Smooth muscle cell (in vitro differentiated cells): Measurements from ENCODE around the gene MON1A. TPM values are rescaled to one million over a fixed set of nuclear protein-coding genes. Genes with fewer than 3 reads are reported as not detected.

Source experiments
- DNase-seq: peaks from one replicate; lab custom pipeline; 2025; ENCODE audit not compliant: unreplicated experiment; lab: John Stamatoyannopoulos, UW
- H2AFZ ChIP-seq: fragments of 200-600 bp; sonication (generic); 2 replicates; pipeline ENCODE4 v1.6.0; 2016; ENCODE audit warnings: antibody characterized with exemption, low read depth, mild to moderate bottlenecking
- H3F3A ChIP-seq: fragments of 200-600 bp; sonication (generic); 2 replicates; pipeline ENCODE4 v1.6.0; 2017; ENCODE audit warnings: antibody characterized with exemption, low read depth
- H3K27ac ChIP-seq: fragments of 200-600 bp; sonication (generic); 2 replicates; pipeline ENCODE4 v1.5.1; 2016; ENCODE audit warnings: low read depth, mild to moderate bottlenecking
- H3K27me3 ChIP-seq: fragments of 200-600 bp; sonication (generic); 2 replicates; pipeline ENCODE4 v1.6.1; 2016; ENCODE audit warnings: low read depth, mild to moderate bottlenecking
- H3K36me3 ChIP-seq: fragments of 200-600 bp; sonication (generic); 2 replicates; pipeline ENCODE4 v1.5.1; 2016; ENCODE audit warnings: low read depth
- H3K4me1 ChIP-seq: fragments of 200-600 bp; sonication (generic); 2 replicates; pipeline ENCODE4 v1.5.1; 2016; ENCODE audit warnings: low read depth
- H3K4me2 ChIP-seq: fragments of 200-600 bp; sonication (generic); 2 replicates; pipeline ENCODE4 v1.6.0; 2016; ENCODE audit warnings: mild to moderate bottlenecking
- H3K4me3 ChIP-seq: fragments of 200-600 bp; sonication (generic); 2 replicates; pipeline ENCODE4 v1.5.1; 2016; ENCODE audit warnings: mild to moderate bottlenecking
- H3K79me2 ChIP-seq: fragments of 200-600 bp; sonication (generic); 2 replicates; pipeline ENCODE4 v1.6.0; 2016; ENCODE audit warnings: low read depth, mild to moderate bottlenecking
- H3K9ac ChIP-seq: fragments of 200-600 bp; sonication (generic); 2 replicates; pipeline ENCODE4 v1.6.0; 2016; ENCODE audit warnings: low read depth
- H3K9me3 ChIP-seq: fragments of 200-600 bp; sonication (generic); replicated peaks from 2 replicates; pipeline ENCODE4 v1.5.1; 2016; ENCODE audit warnings: low read depth
- H4K20me1 ChIP-seq: fragments of 200-600 bp; sonication (generic); 2 replicates; pipeline ENCODE4 v1.6.0; 2016; ENCODE audit warnings: low read depth
- WGBS: methylation state at CpG from one replicate; pipeline ENCODE4 v1.1.7; 2016; ENCODE audit warnings: low lambda C conversion rate; 5-methylcytosine and 5-hydroxymethylcytosine counted together
- polyA plus RNA-seq: library from polyadenylated mRNA; unstranded; fragments of >200 nt; fragmentation: Nextera tagmentation; extraction: Ambion mirVana; gene quantifications from 2 replicates; pipeline ENCODE4 v1.2.1, GENCODE V29; 2016
- total RNA-seq: library from RNA; depleted of rRNA; stranded (reverse); fragments of >200 nt; gene quantifications from 2 replicates; pipeline ENCODE4 v1.2.3, GENCODE V29; 2014
- TF ChIP-seq, protein P1 (sequence below): fragments of 200-600 bp; sonication (generic); IDR thresholded peaks from 2 replicates; pipeline ENCODE4 v1.5.1; 2017; ENCODE audit warnings: borderline replicate concordance, mild to moderate bottlenecking, antibody characterized with exemption; ENCODE audit not compliant: insufficient read depth, poor library complexity, severe bottlenecking

The MON1A gene
- total and polyA plus RNA-seq, 2 experiments from 2014 or later, result 4.1 to 9.8 TPM

DNA sequence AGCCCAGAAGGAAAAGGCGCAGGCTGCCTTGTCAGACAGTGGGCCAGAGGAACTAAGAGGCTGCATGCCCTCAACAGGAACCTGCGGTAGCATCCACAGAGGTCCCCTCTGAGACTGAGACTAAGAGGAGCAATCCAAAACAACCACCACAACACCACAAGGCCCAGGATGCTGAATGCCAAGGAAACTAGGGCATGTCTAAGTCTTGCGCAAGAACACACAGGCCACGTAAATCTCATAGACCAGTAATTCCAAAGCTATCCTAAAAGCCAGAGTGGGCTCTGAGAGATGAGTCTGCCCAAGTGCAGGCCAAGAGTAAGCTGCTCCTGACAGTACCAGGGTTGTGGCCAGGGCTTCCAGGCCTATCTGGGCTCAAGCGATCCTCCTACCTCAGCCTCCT lies 12.9 kb downstream of the MON1A start:
- Histone ChIP-seq H3K9ac (no peak overlapping the region), H3K36me3 (no peaks in the 10 kb centered on the region), H3F3A (no peaks in the 10 kb centered on the region), H4K20me1 (no peaks in the 10 kb centered on the region), H2AFZ (no peak overlapping the region), H3K27me3 (no peaks in the 10 kb centered on the region), H3K4me1 (no peaks in the 10 kb centered on the region), H3K4me2 (no peak overlapping the region), H3K4me3 (no peak overlapping the region), H3K27ac (no peak overlapping the region), H3K9me3 (no peaks in the 10 kb centered on the region), H3K79me2 (no peaks in the 10 kb centered on the region)
- WGBS, result 81% methylated on average over 5 of the region's 5 CpGs
- TF ChIP-seq, protein P1, sequence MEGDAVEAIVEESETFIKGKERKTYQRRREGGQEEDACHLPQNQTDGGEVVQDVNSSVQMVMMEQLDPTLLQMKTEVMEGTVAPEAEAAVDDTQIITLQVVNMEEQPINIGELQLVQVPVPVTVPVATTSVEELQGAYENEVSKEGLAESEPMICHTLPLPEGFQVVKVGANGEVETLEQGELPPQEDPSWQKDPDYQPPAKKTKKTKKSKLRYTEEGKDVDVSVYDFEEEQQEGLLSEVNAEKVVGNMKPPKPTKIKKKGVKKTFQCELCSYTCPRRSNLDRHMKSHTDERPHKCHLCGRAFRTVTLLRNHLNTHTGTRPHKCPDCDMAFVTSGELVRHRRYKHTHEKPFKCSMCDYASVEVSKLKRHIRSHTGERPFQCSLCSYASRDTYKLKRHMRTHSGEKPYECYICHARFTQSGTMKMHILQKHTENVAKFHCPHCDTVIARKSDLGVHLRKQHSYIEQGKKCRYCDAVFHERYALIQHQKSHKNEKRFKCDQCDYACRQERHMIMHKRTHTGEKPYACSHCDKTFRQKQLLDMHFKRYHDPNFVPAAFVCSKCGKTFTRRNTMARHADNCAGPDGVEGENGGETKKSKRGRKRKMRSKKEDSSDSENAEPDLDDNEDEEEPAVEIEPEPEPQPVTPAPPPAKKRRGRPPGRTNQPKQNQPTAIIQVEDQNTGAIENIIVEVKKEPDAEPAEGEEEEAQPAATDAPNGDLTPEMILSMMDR, result no peak
- DNase-seq, result no peak

DNA sequence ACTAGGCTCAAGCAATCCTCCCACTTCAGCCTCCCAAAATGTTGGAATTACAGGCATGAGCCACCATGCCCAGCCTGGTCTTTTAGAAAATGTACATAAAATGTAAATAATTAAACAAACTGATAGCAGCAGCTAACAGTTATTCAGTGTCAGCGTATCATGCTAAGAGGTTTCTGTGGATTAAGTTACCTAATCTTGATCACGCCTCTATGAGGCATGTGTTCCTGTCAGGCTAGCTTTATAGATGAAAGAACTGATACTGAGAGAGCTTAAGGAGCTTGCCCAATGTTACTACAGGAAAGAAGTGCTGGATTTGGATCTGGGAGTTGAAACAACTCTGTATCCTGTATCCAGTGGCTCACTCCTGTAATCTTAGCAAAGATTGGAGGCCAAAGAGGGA lies 14.7 kb downstream of the MON1A start:
- no peaks in the 10 kb centered on the region for H3K79me2 ChIP-seq
- no peaks in the 10 kb centered on the region for H3K36me3 ChIP-seq
- no peaks in the 10 kb centered on the region for H4K20me1 ChIP-seq
- WGBS, result 47% methylated on average over 2 of the region's 2 CpGs
- H3K4me2 ChIP-seq, result no peak overlapping the region
- no peak overlapping the region for H2AFZ ChIP-seq
- DNase-seq, result no peak
- no peak overlapping the region for H3K9ac ChIP-seq
- H3K4me3 ChIP-seq, result no peak overlapping the region
- TF ChIP-seq, protein P1, result no peak
- H3K9me3 ChIP-seq, result no peaks in the 10 kb centered on the region
- H3K27me3 ChIP-seq, result no peaks in the 10 kb centered on the region
- H3K27ac ChIP-seq, result no peak overlapping the region
- H3K4me1 ChIP-seq, result no peaks in the 10 kb centered on the region
- no peaks in the 10 kb centered on the region for H3F3A ChIP-seq

DNA sequence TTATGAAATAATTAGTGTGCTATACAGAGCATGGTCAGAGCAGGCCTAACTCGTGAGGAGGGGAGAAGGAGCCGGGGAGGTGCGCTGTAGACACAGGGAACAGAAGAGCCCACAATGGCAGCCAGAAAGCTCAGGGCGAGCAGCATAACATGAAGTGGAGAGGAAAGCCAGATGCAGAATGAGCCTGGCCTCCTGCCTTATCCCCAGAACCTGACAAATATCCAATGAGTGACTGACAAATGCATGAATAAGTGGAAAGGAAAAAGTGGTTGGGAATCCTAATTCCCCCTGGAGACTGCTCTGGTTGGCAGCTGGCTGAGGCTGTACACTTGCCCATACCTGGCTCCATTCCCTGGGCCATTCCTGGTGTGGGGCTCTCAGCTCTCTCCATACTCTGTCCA lies 16.7 kb downstream of the MON1A start:
- Histone ChIP-seq H3K4me2 (no peak overlapping the region), H4K20me1 (no peaks in the 10 kb centered on the region), H3K4me1 (no peaks in the 10 kb centered on the region), H3K27me3 (no peaks in the 10 kb centered on the region), H3K79me2 (no peaks in the 10 kb centered on the region), H3K36me3 (no peaks in the 10 kb centered on the region), H3K9me3 (no peaks in the 10 kb centered on the region), H2AFZ (no peak overlapping the region), H3K9ac (no peak overlapping the region), H3K27ac (no peak overlapping the region), H3F3A (no peaks in the 10 kb centered on the region), H3K4me3 (no peak overlapping the region)
- DNase-seq, result no peak
- TF ChIP-seq, protein P1, result no peak
- WGBS, result 91% methylated on average over 4 of the region's 4 CpGs

DNA sequence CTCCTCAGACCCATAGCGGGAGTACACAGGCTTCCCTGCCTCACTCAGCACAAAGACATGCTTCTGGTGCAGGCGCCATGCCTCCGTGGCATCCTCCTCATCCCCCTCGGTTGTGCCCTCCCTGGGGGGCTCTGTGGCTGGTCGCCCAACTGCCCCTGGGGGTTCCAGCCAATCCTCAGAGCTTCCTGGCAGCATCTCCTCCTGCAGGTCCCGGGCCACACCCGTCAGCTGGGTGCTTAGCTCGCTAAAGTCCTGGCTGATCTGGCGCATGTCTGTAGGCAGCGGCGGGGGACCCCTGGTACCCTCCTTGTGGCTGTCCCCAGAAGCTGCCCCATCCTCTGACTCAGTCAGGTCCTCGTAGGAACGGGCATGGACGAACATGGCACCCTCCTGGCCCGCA lies 18.0 kb downstream of the MON1A start:
- H3K4me1 ChIP-seq, result no peaks in the 10 kb centered on the region
- H3K9me3 ChIP-seq, result no peaks in the 10 kb centered on the region

More for the DNA sequence above, 18.0 kb downstream of the MON1A start:
- TF ChIP-seq, protein P1, result no peak
- Histone ChIP-seq H3K27ac (no peak overlapping the region), H3K4me2 (no peak overlapping the region), H2AFZ (no peak overlapping the region), H3K9ac (no peak overlapping the region), H3K79me2 (no peaks in the 10 kb centered on the region), H3K27me3 (no peaks in the 10 kb centered on the region), H3K36me3 (no peaks in the 10 kb centered on the region), H3F3A (no peaks in the 10 kb centered on the region), H4K20me1 (no peaks in the 10 kb centered on the region), H3K4me3 (no peak overlapping the region)
- DNase-seq, result no peak
- WGBS, result 95% methylated on average over 15 of the region's 15 CpGs
